ENCODE measurements around the gene PRL. TPM values are rescaled to one million over a fixed set of nuclear protein-coding genes. Genes with fewer than 3 reads are reported as not detected.

The PRL gene
- total RNA-seq, 4 donors from 2014 or later, result not detected

DNA sequence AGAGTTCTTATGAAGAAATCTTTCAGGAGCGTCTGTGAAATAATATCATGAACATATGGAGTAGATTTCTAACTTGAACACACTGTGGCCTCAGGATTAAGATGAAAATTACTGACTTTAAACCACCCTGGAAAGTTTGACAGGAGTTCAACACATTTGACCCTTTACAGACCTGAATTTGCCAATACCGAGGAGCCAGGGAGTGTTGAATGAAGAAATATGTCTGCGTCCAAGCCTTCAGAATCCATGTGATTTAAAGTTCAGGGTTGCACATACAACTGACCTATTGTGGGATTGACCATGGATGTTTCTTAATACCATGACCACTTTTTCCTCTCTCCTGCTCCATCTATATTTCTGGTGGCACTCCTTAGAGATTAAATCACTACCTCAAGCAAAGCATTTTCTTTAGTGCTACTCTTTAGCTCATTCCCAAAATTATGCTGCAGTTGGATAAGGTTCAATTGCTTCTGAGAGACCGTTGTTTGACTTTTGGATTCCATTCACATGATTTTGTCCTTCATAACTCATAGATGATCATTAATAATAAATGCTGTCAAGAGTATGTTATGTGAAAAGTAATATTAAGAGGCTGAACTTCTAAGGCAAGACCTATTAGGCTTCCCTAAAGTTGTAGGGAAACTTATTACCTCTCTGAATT, 57.4 kb downstream of the PRL start:
- Histone ChIP-seq H3K27me3 (no peaks in the 10 kb centered on the region), H3K36me3 (no peaks in the 10 kb centered on the region), H3K4me1 (no peaks in the 10 kb centered on the region), H3K4me3 (replicated peaks in 1 of 3) (no peak overlapping the region), H3K27ac (no peak overlapping the region), H3K9me3 (no peaks in the 10 kb centered on the region)
- no peak for DNase-seq
- WGBS, 2 donors, result 58 to 64% methylated on average over 4 of the region's 4 CpGs
- no peak for TF ChIP-seq POLR2A (IDR thresholded peaks at IDR 0.05)
- TF ChIP-seq, protein P1, sequence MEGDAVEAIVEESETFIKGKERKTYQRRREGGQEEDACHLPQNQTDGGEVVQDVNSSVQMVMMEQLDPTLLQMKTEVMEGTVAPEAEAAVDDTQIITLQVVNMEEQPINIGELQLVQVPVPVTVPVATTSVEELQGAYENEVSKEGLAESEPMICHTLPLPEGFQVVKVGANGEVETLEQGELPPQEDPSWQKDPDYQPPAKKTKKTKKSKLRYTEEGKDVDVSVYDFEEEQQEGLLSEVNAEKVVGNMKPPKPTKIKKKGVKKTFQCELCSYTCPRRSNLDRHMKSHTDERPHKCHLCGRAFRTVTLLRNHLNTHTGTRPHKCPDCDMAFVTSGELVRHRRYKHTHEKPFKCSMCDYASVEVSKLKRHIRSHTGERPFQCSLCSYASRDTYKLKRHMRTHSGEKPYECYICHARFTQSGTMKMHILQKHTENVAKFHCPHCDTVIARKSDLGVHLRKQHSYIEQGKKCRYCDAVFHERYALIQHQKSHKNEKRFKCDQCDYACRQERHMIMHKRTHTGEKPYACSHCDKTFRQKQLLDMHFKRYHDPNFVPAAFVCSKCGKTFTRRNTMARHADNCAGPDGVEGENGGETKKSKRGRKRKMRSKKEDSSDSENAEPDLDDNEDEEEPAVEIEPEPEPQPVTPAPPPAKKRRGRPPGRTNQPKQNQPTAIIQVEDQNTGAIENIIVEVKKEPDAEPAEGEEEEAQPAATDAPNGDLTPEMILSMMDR (IDR thresholded peaks at IDR 0.05), result no peak
- intact Hi-C loops (cut with DNase I), result no loop called here

DNA sequence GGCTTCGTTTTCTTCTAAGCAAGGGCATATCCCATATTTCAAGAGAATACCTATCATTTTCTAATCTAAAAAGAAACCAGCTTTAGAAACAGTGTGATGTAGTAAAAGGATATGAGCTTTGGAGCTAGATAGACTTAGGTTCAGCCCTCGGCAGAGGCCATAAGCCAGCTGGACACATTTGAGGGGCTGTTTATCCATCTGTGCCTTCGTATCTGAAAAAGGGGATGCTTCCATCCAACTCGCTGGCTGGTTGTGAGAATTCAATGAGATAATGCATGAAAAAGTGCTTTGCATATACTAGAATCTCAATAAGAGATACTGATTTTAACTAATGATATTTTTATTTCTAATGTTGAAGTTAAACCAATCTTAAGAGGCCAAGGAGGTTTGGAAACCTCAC, 58.0 kb downstream of the PRL start:
- no peaks in the 10 kb centered on the region for H3K4me1 ChIP-seq
- no peak overlapping the region for H3K27ac ChIP-seq

DNA sequence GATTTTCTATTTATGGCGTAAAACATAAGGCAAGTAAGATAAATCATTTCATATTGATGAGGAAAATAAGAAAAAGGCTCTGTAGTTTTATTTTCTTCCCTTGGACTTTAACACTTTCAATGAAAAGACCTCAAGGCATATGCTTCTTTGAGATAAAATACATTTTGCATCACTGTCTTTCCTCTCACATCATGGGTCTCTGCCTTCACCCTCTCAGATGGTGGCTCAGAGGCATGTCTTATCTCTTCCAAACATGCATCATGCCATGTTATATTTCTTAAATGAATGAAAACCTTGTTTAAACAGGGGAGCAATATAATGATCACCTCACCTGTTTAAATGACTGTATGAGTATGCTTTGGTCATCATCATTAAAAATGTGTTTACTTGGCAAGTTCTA, 59.3 kb downstream of the PRL start:
- no peaks in the 10 kb centered on the region for H3K27me3 ChIP-seq
- no peak overlapping the region for H3K4me3 ChIP-seq (replicated peaks in 1 of 3)
- H3K9me3 ChIP-seq, result no peaks in the 10 kb centered on the region
- no peaks in the 10 kb centered on the region for H3K36me3 ChIP-seq
- H3K27ac ChIP-seq, result no peak overlapping the region
- intact Hi-C loops (cut with DNase I), result no loop called here
- WGBS, 2 donors, result 0% methylated on average over 1 of the region's 1 CpG
- no peaks in the 10 kb centered on the region for H3K4me1 ChIP-seq
- TF ChIP-seq, protein P1 (IDR thresholded peaks at IDR 0.05), result no peak
- no peak for TF ChIP-seq POLR2A (IDR thresholded peaks at IDR 0.05)
- DNase-seq, result no peak

More for the DNA sequence above, 58.0 kb downstream of the PRL start:
- Histone ChIP-seq H3K27me3 (no peaks in the 10 kb centered on the region), H3K4me3 (replicated peaks in 1 of 3) (no peak overlapping the region), H3K36me3 (no peaks in the 10 kb centered on the region), H3K9me3 (no peaks in the 10 kb centered on the region)
- WGBS, 2 donors, result 93 to 95% methylated on average over 4 of the region's 4 CpGs
- no peak for DNase-seq
- no peak for TF ChIP-seq POLR2A (IDR thresholded peaks at IDR 0.05)
- TF ChIP-seq, protein P1 (IDR thresholded peaks at IDR 0.05), result no peak
- intact Hi-C loops (cut with DNase I), result no loop called here
